B cell (primary cell): Measurements from ENCODE around the gene MSH4. TPM values are rescaled to one million over a fixed set of nuclear protein-coding genes. Genes with fewer than 3 reads are reported as not detected.

Experiments
- ATAC-seq: fragments of 200-7000 bp; cut with Tn5 transposase; one replicate; pipeline ENCODE4 v1.10.0; 2021; ENCODE audit warnings: low read depth, mild to moderate bottlenecking, moderate number of reproducible peaks, moderate library complexity
- CTCF ChIA-PET: fragments of 350-600 bp; sonication (Branson Sonifier 250); formaldehyde crosslinking; loops from one replicate; lab custom pipeline; 2021; ENCODE audit warnings: antibody characterized with exemption, inconsistent platforms; lab: Charles Lee
- POLR2A ChIA-PET: fragments of 350-600 bp; sonication (Branson Sonifier 250); formaldehyde crosslinking; loops from one replicate; lab custom pipeline; 2021; ENCODE audit warnings: antibody characterized with exemption; lab: Charles Lee
- DNase-seq: peaks from one replicate; pipeline ENCODE4 v3.0.0; 2013
- H2AFZ ChIP-seq: 2 replicates; pipeline ENCODE4 v1.6.1; 2012; ENCODE audit warnings: mild to moderate bottlenecking, low read depth, low read length; ENCODE audit not compliant: insufficient read depth, poor library complexity, severe bottlenecking
- H3K27ac ChIP-seq, 2 donors: 1 replicate in 1 of 2; 2 replicates in 1 of 2; pipeline ENCODE4 v1.5.1; 2012 to 2013; ENCODE audit warnings: low read length in 2 of 2, mild to moderate bottlenecking in 2 of 2, moderate library complexity in 1 of 2
- H3K27me3 ChIP-seq, 4 experiments: fragments of 200-600 bp in 1 of 4; sonication (generic) in 1 of 4; replicated peaks in 1 of 4; 1 replicate in 2 of 4; 2 replicates in 2 of 4; pipeline versions ENCODE4 v1.6.1 to v1.7.0; 2013 to 2016; ENCODE audit warnings: low read length in 3 of 4, mild to moderate bottlenecking in 2 of 4, mixed read lengths in 1 of 4, moderate library complexity in 1 of 4; ENCODE audit not compliant: insufficient read depth in 4 of 4, control insufficient read depth in 3 of 4; ENCODE audit errors: control extremely low read depth in 1 of 4
- H3K36me3 ChIP-seq, 2 experiments: replicated peaks in 1 of 2; 1 replicate in 1 of 2; 2 replicates in 1 of 2; pipeline versions ENCODE4 v1.6.1 to v1.7.1; 2013; ENCODE audit warnings: low read length in 1 of 2; ENCODE audit not compliant: insufficient read depth in 2 of 2, control insufficient read depth in 1 of 2; ENCODE audit errors: control extremely low read depth in 1 of 2, extremely low read depth in 1 of 2
- H3K4me1 ChIP-seq, 2 donors: fragments of 200-600 bp in 1 of 2; sonication (generic) in 1 of 2; 1 replicate in 1 of 2; 2 replicates in 1 of 2; pipeline versions ENCODE4 v1.5.1 to v1.6.1; 2013 to 2017; ENCODE audit warnings: low read length in 2 of 2; ENCODE audit not compliant: control insufficient read depth in 2 of 2, insufficient read depth in 2 of 2
- H3K4me2 ChIP-seq: replicated peaks from 2 replicates; pipeline ENCODE3; 2012; ENCODE audit warnings: mild to moderate bottlenecking, low read depth, low read length; ENCODE audit not compliant: poor library complexity, severe bottlenecking
- H3K4me3 ChIP-seq, 5 experiments: fragments of 200-600 bp in 1 of 5; sonication (generic) in 1 of 5; 1 replicate in 3 of 5; 2 replicates in 2 of 5; pipeline versions ENCODE4 v1.5.1 to v1.7.0; 2011 to 2016; ENCODE audit warnings: low read length in 4 of 5, mild to moderate bottlenecking in 4 of 5, low read depth in 2 of 5, control low read depth in 1 of 5, moderate library complexity in 1 of 5; ENCODE audit not compliant: insufficient read depth in 1 of 5; ENCODE audit errors: control extremely low read depth in 1 of 5, extremely low read depth in 1 of 5
- H3K79me2 ChIP-seq: fragments of 200-600 bp; sonication (generic); one replicate; pipeline ENCODE4 v1.6.0; 2016; ENCODE audit warnings: low read length; ENCODE audit not compliant: control insufficient read depth, insufficient read depth
- H3K9ac ChIP-seq: fragments of 200-600 bp; sonication (generic); 2 replicates; pipeline ENCODE4 v1.6.1; 2017; ENCODE audit warnings: mild to moderate bottlenecking, low read length, moderate library complexity
- H3K9me3 ChIP-seq, 3 donors: one replicate each; pipeline versions ENCODE4 v1.6.1 to v1.7.1; 2013; ENCODE audit warnings: low read length in 2 of 3; ENCODE audit not compliant: control insufficient read depth in 2 of 3, insufficient read depth in 1 of 3; ENCODE audit errors: control extremely low read depth in 1 of 3
- H4K20me1 ChIP-seq: 2 replicates; pipeline ENCODE4 v1.6.0; 2012; ENCODE audit warnings: mild to moderate bottlenecking, low read length; ENCODE audit not compliant: insufficient read depth, control insufficient read depth, poor library complexity, severe bottlenecking
- H3K27ac Mint-ChIP-seq: one replicate; pipeline ENCODE4 v1.8.0; 2021; ENCODE audit warnings: mixed read lengths
- H3K27me3 Mint-ChIP-seq: one replicate; pipeline ENCODE4 v1.8.0; 2021; ENCODE audit warnings: mixed read lengths
- H3K4me1 Mint-ChIP-seq: one replicate; pipeline ENCODE4 v1.8.0; 2021; ENCODE audit warnings: mixed read lengths
- H3K4me3 Mint-ChIP-seq: one replicate; pipeline ENCODE4 v1.8.0; 2021; ENCODE audit warnings: mixed read lengths
- H3K9me3 Mint-ChIP-seq: one replicate; pipeline ENCODE4 v1.8.0; 2022; ENCODE audit warnings: mixed read lengths; ENCODE audit not compliant: insufficient read depth
- EZH2 ChIP-seq: IDR thresholded peaks from 2 replicates; pipeline ENCODE4 v1.6.1; 2012; ENCODE audit warnings: borderline replicate concordance, low read depth, mild to moderate bottlenecking, moderate library complexity, low read length; ENCODE audit not compliant: insufficient read depth, poor library complexity, severe bottlenecking
- WGBS: methylation state at CpG from one replicate; pipeline ENCODE4 v1.1.5; 2013; ENCODE audit warnings: missing lambda C conversion rate; ENCODE audit not compliant: insufficient coverage; 5-methylcytosine and 5-hydroxymethylcytosine counted together
- intact Hi-C: fragments of 100-400 bp; cut with micrococcal nuclease; formaldehyde crosslinking; loops from one replicate; pipeline ENCODE4 v1.10.0; 2022
- polyA plus RNA-seq: library from polyadenylated mRNA; depleted of rRNA; stranded (reverse); fragments of >200 nt; gene quantifications from 2 replicates; pipeline ENCODE4 v1.2.3, GENCODE V29; 2012
- total RNA-seq, 2 donors: library from RNA; stranded (reverse); fragments of 120-200 nt in 1 of 2; gene quantifications; 1 replicate in 1 of 2; 2 replicates in 1 of 2; pipeline versions ENCODE4 v1.2.3 to v1.2.4, GENCODE V29; 2013 to 2022
- TF ChIP-seq, protein P1 (sequence below): fragments of 200-600 bp; IDR thresholded peaks from one replicate; pipeline ENCODE4 v1.8.0; 2022; ENCODE audit warnings: antibody characterized with exemption, mild to moderate bottlenecking

Gene MSH4
- total and polyA plus RNA-seq, 2 donors (not counting 1 experiment from before 2014, with no cell fraction given) = 0.19 to 1.7 TPM

DNA sequence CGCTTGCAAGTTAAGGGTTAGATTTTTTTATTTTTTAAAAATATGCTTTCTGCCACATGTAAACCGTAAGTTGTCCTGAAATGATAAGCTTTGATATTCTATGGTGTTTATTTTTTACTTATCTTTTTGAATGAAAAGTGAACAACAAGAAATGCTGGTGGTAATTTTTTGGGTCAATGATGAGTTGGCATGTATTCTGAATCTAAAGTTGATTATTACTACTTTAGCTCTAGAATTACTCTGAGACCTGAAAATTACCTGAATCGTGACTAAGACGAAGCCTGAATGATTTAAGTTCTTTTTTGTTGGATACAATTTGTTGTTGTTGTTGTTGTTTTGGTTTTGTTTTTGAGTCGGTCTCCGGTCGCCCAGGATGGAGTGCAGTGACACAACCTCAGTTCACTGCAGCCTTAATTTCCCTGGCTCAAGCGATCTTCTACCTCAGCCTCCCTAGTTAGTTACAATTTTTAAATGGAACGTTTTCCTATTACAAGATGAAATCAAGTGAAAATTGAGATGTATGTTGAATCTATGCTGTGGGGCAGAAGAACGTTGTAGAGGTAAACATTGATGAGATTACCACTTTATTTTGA lies 9.7 kb upstream of the MSH4 start:
- Histone ChIP-seq H3K36me3 (peaks cover 4 to 42% of the 10 kb centered on the region in 2 experiments), H3K9me3 (no peaks in the 10 kb centered on the region), H3K79me2 (peaks cover 43% of the 10 kb centered on the region), H4K20me1 (peaks cover 52% of the 10 kb centered on the region), H3K27me3 (no peaks in the 10 kb centered on the region), H3K27ac (peak overlapping the region; percentile 77 to 90), H3K4me1 (peaks cover 42 to 46% of the 10 kb centered on the region in 2 donors), H3K4me2 (peak overlapping the region; percentile 89), H3K4me3 (peak overlapping the region; percentile 76 to 99 (median 95)), H2AFZ (no peak overlapping the region), H3K9ac (peak overlapping the region; percentile 97)
- POLR2A ChIA-PET = interaction anchor here (2.7 kb wide), 1 partner anchor 63 kb away, joined by 16 read pairs; the partner anchor contains the start of gene ACADM
- CTCF ChIA-PET = no interaction called here
- peak overlapping the region; percentile 97 for H3K4me3 Mint-ChIP-seq
- H3K9me3 Mint-ChIP-seq = no peaks in the 10 kb centered on the region
- no peak for DNase-seq
- no peak for ATAC-seq
- WGBS = 13% methylated on average over 1 of the region's 10 CpGs
- no peaks in the 10 kb centered on the region for H3K27me3 Mint-ChIP-seq
- TF ChIP-seq, protein P1, sequence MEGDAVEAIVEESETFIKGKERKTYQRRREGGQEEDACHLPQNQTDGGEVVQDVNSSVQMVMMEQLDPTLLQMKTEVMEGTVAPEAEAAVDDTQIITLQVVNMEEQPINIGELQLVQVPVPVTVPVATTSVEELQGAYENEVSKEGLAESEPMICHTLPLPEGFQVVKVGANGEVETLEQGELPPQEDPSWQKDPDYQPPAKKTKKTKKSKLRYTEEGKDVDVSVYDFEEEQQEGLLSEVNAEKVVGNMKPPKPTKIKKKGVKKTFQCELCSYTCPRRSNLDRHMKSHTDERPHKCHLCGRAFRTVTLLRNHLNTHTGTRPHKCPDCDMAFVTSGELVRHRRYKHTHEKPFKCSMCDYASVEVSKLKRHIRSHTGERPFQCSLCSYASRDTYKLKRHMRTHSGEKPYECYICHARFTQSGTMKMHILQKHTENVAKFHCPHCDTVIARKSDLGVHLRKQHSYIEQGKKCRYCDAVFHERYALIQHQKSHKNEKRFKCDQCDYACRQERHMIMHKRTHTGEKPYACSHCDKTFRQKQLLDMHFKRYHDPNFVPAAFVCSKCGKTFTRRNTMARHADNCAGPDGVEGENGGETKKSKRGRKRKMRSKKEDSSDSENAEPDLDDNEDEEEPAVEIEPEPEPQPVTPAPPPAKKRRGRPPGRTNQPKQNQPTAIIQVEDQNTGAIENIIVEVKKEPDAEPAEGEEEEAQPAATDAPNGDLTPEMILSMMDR = no peak
- TF ChIP-seq EZH2 = no peak
- peaks cover 61% of the 10 kb centered on the region for H3K4me1 Mint-ChIP-seq
- peak overlapping the region; percentile 97 for H3K27ac Mint-ChIP-seq
- intact Hi-C loops = loop anchor here (1.0 to 5.0 kb wide), 7 partner anchors 35 to 1992 kb away; partner anchors contain the start of genes ACADM, FPGT, LRRIQ3 and MIGA1

DNA sequence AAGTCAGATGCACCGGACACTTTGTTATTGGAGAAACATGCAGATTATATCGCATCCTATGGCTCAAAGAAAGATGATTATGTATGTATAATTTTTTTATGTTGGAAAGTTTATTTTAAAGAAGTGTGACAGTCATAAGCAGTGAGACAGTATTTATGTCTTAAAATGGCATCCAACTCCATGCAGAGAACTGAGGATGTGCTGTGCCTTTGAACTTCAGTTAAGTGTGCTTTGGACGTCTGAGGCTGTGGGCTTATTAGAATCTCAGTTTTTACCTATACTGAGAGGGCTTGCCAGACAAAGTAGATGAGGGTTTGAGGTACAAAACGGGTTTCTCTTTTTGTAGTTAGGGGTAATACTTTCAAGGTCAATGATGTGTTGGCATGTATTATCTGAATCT lies 9.2 kb upstream of the MSH4 start:
- H3K9me3 ChIP-seq = no peaks in the 10 kb centered on the region
- H3K36me3 ChIP-seq = peaks cover 4 to 47% of the 10 kb centered on the region in 2 experiments
- Mint-ChIP-seq H3K9me3 (no peaks in the 10 kb centered on the region), H3K4me1 (peaks cover 61% of the 10 kb centered on the region), H3K4me3 (peak overlapping the region; percentile 97), H3K27me3 (no peaks in the 10 kb centered on the region), H3K27ac (peak overlapping the region; percentile 78)
- 13% methylated on average over 3 of the region's 4 CpGs for WGBS
- H3K4me1 ChIP-seq = peaks cover 42 to 46% of the 10 kb centered on the region in 2 donors
- CTCF ChIA-PET = no interaction called here
- peak overlapping the region; percentile 89 for H3K4me2 ChIP-seq
- intact Hi-C loops = loop anchor here (2.0 to 5.0 kb wide), 4 partner anchors 35 to 1991 kb away; partner anchors contain the start of genes FPGT, LRRIQ3 and MIGA1
- no peak for DNase-seq
- ATAC-seq = no peak
- POLR2A ChIA-PET = no interaction called here
- H3K27ac ChIP-seq = peak overlapping the region; percentile 5 to 90
- peak overlapping the region; percentile 97 for H3K9ac ChIP-seq
- H3K79me2 ChIP-seq = peaks cover 43% of the 10 kb centered on the region
- peak overlapping the region; percentile 76 to 99 (median 95) for H3K4me3 ChIP-seq
- TF ChIP-seq, protein P1 = no peak
- no peak for TF ChIP-seq EZH2
- peaks cover 54% of the 10 kb centered on the region for H4K20me1 ChIP-seq
- no peak overlapping the region for H2AFZ ChIP-seq
- H3K27me3 ChIP-seq = no peaks in the 10 kb centered on the region
